GM21515 (cell line): Measurements from ENCODE around the gene PRSS50.

Source experiments
- ATAC-seq: cut with Tn5 transposase; IDR thresholded peaks from one replicate; pipeline ENCODE4 v1.9.1; 2021; ENCODE audit not compliant: unreplicated experiment

PRSS50 gene

DNA sequence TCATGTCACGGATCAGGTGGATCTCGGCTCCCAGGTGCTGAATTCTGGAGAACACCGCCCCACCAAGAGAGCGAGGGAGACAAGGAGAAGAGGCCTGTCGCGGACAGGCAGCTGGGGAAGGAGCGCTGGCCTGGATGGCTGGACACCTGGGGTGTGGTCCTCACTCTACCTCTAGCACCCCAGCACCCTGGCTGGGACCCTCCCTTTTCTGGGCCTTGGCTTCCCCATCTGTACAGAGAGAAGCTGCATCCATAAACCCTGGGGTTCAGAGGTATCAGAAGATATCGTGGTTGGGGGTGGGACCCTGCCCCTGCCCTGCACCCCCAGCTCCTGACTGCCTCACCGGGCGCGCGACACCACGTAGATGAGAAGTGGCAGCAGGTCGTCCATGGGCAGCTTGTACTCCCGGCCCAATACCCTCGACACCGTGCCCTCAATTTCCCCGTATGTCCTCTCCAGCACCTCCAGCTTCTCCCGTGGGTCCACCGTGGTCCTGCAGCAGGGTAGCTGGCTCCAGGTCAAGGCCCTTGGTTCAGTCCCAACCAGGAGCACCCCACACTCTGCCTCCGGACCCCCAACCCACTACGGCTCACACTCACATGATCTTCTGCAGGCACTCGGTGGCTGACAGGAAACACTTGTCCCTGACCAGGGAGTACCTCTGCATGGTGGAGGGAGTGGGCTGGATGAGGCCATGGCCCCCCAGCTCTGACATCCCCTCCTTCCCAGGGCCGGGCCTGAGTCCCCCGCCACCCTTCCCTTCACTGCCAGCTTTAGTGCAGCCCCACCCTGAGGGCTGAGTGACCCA, 45.9 kb downstream of the PRSS50 start:
- no peak for ATAC-seq

DNA sequence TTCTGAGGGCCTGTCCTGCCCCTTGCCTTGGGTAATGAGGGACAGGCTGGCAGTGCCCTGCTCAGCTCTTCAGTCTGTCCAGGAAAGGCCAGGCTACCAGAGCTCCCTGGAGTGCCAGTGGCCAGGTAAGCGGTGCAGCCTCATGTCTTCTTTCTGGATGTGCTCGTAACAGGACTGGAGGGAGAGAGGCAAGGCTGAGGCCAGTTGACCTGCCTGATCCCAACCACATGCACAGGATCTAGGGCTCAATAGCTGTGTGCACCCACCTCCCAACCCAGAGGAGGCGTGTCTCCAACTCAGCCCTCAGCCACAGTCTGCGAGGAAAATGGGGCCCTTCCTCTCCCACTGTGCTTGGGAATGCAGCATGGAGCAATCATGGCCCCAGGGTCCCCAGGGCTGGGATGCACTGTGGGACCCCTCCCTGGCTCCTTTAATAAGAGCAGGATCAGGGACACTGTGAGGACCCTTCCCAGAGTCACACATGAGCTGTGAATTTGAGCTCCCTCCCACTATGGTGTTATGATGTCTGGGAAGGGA, 46.7 kb downstream of the PRSS50 start:
- no peak for ATAC-seq

DNA sequence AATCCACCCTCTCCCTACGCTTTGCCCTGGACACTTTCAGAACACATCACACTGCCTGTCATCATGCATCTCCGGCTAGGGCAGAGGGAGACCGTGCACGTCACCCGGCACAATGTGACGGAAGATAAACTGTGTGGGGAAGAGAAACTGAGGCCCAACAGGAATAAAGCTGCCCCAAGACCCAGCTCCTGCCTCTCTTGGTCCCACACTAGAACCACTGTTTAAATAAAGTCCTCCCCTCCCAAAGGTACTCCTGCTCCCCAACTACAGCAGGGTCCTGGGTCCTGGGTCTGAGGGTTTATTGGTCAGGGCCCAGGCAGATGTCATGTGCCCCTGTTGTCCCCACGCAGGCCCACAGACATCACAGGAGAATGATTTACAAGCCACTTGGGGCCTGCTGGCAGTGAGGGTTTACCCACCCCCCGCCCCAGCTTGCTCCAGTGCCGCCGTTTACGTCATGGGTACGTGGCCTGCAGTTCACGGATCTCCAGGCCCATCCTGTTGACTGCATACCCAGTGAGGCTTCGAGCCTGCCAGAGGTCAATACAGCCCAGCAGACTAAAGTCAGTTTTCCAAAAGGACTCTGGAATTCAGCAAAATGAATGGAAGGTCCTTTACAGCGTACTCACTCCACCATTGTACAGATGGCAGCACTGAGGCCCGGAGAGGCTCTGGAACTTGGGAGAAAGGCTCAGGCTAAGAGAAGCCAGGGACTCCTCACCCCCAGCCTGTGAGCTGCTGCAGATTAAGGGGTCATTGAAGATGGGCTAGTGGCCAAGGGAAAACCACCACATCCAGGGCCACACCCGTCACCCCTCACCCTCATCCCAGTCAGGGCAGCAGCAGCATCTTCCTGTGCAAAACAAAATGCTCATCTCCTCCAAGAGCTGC, 47.4 kb downstream of the PRSS50 start:
- ATAC-seq: no peak

DNA sequence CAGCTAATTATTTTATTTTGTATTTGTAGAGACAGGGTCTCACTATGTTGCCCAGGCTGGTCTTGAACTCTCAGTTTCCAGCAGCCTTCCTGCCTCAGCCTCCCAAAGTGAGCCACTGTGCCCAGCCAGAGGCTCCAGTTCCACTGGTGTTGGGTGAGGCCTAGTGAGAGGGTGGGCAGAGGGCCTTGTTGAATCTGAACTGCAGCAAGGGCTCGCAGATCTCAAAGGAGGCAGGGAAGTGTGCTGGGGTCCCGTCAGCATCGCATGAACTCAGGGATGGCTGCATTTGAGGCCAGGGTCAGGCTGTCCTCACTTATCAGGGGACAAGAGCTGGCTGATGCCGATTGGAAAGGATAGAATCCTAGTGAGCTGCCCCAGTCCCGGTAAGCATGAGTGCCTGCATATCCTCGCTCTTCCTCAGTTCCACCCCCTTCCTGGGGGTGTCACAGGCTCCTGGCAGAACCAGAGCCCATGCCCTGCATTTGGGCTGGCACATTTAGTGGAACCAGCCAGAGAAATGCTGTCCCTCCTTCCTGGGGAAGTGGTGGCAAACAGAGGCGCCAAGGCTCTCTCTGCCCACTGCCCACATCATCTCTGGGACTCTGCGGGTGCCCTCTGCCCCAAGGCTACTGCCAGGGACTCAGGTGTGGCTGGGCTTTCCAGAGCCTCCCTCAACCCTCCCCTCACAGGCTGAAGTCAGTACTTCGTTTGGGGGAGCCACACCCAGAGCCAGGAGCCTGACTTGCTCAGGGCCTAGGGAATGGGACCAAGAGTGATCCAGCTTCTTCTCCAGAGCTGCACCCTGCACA, 48.3 kb downstream of the PRSS50 start:
- no peak for ATAC-seq

DNA sequence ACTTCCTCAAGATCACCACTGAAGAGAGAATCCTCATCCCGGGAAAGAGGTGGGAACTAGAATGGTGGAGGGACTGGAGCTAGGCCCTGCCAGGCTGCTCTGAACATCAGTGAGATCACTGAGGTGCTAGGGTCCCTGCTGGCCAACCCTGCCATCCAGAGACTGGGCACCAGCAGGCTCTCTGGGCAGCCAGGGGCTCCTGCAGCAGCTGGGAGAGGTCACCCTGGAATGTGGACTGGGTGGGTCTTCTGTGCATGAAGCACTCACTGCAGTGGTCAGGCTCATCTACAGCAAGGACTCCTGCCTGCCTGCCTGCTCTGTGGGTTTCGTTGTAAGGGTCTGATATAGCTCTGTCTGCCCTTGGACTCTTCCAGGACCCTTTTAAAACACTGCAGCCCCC, 49.1 kb downstream of the PRSS50 start:
- ATAC-seq: no peak

DNA sequence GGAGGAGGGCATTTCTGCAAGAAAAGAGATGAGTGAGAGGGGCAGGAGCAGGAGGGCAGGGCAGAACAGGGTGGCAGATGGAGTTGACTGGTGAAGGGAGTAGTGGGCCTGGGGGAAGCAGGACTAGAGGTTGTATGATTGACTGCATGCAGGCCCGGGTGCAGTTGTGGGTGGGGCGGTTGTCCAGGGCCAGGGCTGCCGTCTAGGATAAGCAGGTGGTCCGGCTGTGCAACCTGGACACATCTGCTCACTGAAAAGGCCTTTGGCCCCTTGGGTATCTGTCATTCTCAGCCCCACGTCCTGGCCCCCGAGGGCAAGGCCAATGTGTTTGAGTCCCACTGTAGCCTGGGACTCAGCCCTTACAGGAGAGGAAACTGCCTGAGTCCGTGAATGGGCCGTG, 49.6 kb downstream of the PRSS50 start:
- no peak for ATAC-seq

DNA sequence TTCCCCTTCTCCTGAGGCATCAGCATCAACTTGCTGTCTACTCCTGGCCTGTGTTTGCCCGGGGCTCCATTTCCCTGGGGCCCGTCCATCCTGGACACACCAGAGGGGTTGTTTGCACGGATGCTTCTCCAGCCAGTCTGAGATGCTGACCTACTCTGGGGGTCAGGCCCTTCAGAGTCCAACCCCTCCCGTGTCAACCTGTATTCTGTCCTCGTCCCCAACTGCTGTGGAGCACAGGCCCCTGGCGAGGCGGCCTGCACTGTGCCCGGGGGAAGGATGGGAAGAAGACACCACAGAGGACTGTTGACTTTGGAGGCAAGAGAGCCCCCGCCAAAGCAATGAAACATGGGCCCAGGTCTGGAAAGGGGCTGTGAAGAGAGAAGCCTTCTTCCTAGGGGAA, 50.0 kb downstream of the PRSS50 start:
- ATAC-seq: no peak

DNA sequence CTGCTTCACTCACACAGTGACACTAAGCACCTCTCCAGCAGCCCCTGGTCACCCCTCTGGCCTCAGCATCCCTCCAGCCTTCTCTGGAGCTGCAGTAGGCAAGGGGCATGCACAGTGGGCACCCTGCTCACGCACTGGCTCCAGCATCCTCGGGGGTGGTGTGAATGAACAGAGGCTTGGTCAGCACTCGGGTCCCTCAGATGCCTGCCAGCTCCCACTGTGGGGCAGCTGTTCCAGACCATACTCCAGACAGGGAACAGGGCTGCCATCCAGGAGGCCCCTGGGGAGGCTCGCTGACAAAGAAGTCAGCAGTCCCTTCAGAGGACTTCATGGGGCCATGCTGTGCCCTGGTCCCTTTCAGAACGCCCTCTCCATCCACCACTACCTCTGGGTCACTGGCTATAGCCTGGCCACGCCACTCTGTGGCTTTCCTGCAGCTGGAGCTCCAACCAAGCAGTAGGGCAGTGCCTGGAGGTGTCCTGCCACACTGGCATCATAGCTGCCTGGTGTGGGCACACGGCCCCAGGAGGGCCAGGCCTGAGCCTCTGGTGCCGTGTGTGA, 50.5 kb downstream of the PRSS50 start:
- ATAC-seq: no peak

DNA sequence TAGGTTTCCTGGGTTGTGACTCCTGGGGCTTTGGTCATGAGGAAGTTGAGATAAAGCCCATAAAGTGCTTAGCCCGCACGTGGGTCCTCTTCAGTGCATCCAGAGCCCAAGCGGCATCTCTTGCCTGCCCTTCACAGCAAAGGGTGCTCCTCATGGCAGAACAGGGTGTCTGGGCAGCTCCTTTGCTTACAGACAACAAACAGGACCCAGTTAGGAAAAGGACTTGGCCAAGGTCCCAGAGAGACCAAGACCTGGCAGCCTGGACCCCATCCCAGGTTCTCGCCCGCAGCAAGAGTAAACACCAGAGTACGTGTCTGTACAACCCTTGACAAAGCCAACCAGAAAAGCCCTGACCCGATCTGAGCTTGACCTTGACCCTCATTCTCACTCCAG, 51.2 kb downstream of the PRSS50 start:
- no peak for ATAC-seq

DNA sequence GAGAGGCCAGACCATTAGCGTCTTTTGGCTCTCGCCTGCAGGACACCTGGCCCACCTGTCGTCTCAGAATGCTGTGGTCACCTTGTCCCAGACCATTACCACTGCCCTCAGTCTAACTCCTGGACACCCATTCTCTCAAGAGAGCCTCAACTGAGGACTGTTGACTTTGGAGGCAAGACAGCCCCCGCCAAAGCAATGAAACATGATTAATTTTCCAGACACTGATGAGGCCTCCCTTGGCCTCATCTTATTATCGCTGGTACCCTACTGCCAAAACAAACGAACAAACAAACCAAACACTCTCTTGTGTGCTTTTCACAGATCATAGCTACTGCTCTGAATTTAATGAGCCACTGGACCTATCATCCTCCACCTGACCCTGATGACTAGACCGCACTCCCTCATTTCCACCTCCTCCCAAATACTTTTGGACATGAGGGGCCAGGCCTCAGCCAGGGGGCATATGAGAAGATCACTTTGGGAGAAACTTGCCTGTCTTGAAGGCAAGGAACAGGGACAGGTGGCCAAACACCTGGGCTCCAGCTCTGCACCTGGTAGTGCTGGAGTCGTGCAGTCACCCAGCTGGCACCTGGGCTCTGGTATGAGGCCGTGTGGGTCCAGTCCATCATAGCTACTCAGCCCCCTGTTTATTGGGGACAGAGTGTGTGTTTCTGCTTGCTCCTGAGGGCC, 51.8 kb downstream of the PRSS50 start:
- ATAC-seq: no peak

DNA sequence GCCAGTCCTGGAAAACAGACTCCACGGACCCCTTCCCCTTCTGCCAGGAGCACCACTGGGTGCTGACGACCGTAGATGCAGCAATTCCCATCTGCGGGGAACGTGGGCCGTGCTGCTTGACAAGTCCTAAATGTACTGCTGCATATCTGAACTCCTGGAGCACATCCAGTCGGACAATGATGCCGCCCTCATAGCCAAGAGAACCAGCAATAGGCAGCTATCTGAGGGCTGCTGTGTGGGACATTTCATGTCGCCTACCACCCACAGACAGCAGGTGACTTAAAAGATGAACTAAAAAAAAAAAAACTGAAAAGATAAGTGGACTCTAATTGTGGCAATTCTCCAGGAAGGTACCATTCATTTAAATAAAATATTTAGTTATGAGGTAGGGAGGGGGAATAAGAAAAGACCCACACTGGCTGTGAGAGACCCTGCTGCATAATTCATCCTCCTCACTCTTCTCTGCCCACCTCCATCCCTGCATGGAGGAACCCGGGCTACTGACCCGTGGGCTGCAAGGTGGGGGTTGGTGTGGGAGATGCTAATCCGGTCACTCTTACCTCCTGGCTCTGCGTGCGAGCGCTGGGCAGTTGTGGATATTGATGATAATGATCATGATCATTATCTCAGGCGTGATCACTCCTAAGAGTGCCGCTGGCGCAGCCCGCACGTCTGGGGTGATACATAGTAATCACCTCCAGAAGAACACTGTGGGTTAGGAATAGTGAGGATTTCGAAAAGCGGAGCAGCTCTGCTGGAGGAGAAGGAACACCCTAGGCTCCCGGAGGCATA, 52.5 kb downstream of the PRSS50 start:
- ATAC-seq: no peak

DNA sequence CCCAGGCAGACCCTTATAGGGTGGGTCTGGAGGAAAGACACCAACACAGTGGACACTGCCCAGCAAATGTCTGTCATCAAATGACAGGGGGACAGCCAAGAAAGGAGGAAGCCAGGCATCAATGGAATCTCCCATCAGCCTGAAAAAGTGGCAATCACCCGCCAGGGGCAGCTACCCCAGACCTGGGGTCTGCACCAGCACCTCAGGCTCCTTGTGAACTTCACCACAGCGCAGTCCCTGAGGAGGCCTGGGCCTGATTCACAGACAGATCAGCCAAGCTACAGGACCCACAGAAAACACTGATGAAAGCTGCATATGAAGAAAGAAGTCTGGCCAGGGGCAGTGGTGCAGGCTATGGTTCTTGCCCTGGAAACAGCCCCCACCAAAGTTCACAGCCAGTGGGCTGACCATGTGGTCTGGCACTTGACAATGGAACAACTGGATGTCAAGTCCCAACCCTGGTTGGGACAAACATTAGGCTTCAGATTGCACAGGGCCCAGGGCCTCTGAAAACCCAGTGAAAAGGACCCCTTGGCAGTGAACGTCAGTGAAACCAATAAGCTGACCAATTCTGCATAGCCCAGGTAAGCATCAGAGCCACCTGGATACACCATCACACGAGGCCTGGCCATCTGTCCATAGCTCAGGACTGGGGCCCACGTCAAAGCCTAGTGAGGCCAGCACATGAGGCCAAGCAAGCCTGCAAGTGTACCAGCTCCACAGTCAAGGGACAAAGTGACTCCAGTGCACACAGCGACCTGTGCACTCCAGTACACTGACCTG, 53.3 kb downstream of the PRSS50 start:
- no peak for ATAC-seq

DNA sequence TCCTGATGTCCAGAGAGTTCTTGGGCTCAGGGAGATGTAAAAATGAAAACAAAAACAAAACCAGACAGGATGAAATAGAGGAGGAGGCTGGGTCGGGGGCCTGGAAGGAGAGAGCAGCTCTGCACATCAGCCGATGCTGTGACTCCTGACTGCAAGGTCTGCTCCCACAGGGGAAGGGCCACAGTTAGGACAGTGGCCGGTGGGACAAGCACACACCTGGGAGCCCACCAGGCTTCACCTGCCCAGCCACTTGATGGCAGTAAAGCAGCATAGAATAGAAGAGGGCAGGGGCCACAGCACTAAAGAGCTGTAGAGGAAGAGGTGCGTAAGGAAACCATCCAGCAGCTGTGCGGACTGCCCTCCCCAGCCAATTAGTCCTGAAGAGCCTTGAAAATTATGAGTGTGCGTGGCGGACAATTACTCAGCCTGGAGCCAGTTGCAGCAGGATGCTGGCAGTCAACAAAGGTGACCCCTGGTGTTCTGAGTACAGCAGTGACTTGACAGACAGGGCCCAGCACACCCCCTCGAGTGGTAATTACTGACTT, 54.0 kb downstream of the PRSS50 start:
- no peak for ATAC-seq

DNA sequence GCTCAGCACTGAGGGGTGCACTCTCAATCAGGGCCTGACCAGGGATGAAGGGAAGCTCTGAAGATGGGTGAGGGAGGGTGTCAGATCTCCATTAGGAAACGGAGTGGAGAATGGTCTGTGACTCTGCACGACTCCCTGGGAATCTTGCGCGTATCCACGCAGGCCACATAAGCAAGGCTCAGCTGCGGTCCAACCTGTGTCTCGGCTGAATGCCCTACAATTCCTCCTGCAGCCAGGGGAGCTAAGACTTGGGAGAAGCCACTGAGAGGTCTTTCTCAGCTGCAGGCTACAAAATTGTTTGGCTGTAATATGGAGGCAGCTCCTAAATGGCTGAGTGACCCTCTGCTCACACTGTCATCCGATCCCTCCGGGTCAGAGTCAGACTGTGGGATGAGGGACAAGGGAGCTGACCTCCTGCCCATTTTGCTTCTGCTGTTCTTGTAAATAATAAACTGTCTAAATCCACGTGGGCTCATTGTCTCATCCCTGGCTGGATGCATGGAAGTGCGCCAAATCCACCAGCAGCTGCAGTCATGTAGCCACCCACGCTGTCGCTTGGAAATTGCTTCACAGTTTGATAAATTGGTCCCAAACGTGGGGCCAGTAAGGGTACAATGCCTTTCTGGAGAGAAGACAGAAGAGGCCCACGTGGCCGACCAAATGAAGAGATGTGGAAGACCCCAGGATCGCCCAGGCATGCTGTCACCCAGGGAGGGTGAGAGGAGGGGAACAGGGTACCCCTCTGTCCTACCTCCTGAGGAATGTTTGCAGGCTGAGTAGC, 54.7 kb downstream of the PRSS50 start:
- ATAC-seq: no peak
